HCT116 (cell line): ENCODE measurements around the gene ZNF783. TPM values are rescaled to one million over a fixed set of nuclear protein-coding genes. Genes with fewer than 3 reads are reported as not detected.

Experiments used
- ATAC-seq: fragments of 200-7000 bp; cut with Tn5 transposase; 2 replicates; pipeline ENCODE4 v1.9.1; 2020; ENCODE audit warnings: mild to moderate bottlenecking, moderate library complexity
- BruUV-seq: library from RNA; stranded (reverse); fragments of 400-500 nt; replicated peaks from 2 replicates; lab custom pipeline; 2021; lab: Mats Ljungman, UMichigan
- CTCF ChIA-PET: fragments of 300-600 bp; sonication (Branson Sonifier 250); formaldehyde crosslinking; loops from one replicate; lab custom pipeline; 2021; ENCODE audit warnings: antibody characterized with exemption; lab: Charles Lee
- POLR2A ChIA-PET: fragments of 300-600, 350-600 bp; sonication (Branson Sonifier 250); formaldehyde crosslinking; loops from one replicate; lab custom pipeline; 2021; ENCODE audit warnings: antibody characterized with exemption; lab: Charles Lee
- RAD21 ChIA-PET, 2 experiments: fragments of 300-600 bp; sonication (Branson Sonifier 250); formaldehyde crosslinking; loops; one replicate each; lab custom pipeline; 2023; ENCODE audit warnings: low total read pairs in 2 of 2; ENCODE audit not compliant: uncharacterized antibody in 2 of 2, unreplicated experiment in 2 of 2, low non-redundant PET in 1 of 2; lab: Charles Lee
- DNase-seq: peaks from one replicate; pipeline ENCODE4 v3.0.0-alpha.2; 2010; ENCODE audit warnings: low read depth, low spot score
- H2AFZ ChIP-seq: fragments of 200-600 bp; shearing (Covaris generic), sonication (generic); 2 replicates; pipeline ENCODE4 v1.6.1; 2017; ENCODE audit warnings: low read depth, mixed run types, mixed read lengths, antibody characterized with exemption, low read length; ENCODE audit not compliant: poor library complexity, severe bottlenecking
- H3K27ac ChIP-seq: 2 replicates; pipeline ENCODE4 v1.5.1; 2012; ENCODE audit warnings: low read depth, low read length
- H3K27me3 ChIP-seq: fragments of 200-600 bp; sonication (generic); 2 replicates; pipeline ENCODE4 v1.6.1; 2016; ENCODE audit warnings: mixed run types, low read length, mixed read lengths; ENCODE audit not compliant: insufficient read depth
- H3K36me3 ChIP-seq, 2 experiments: fragments of 200-500 bp in 1 of 2; fragments of 200-600 bp in 1 of 2; sonication (Bioruptor generic) in 1 of 2; sonication (generic) in 1 of 2; 2 replicates each; pipeline versions ENCODE4 v1.5.1 to v1.6.1; 2014 to 2016; ENCODE audit warnings: low read length in 2 of 2, inconsistent platforms in 1 of 2, mixed read lengths in 1 of 2, mixed run types in 1 of 2; ENCODE audit not compliant: insufficient read depth in 2 of 2, control insufficient read depth in 1 of 2
- H3K4me1 ChIP-seq, 2 experiments: fragments of 200-600 bp in 1 of 2; sonication (generic) in 1 of 2; 2 replicates each; pipeline versions ENCODE4 v1.5.1 to v1.6.1; 2012 to 2017; ENCODE audit warnings: low read length in 2 of 2, inconsistent platforms in 1 of 2, mild to moderate bottlenecking in 1 of 2, mixed read lengths in 1 of 2, mixed run types in 1 of 2, moderate library complexity in 1 of 2; ENCODE audit not compliant: insufficient read depth in 2 of 2, control insufficient read depth in 1 of 2
- H3K4me2 ChIP-seq: fragments of 200-600 bp; sonication (generic); 2 replicates; pipeline ENCODE4 v1.6.1; 2017; ENCODE audit warnings: mixed run types, low read length, mixed read lengths
- H3K4me3 ChIP-seq, 2 experiments: fragments of 200-600 bp in 1 of 2; sonication (generic) in 1 of 2; replicated peaks in 1 of 2; 2 replicates each; pipeline ENCODE4 v1.5.1; 2011 to 2016; ENCODE audit warnings: low read length in 2 of 2, control low read depth in 1 of 2, low read depth in 1 of 2, mild to moderate bottlenecking in 1 of 2, mixed read lengths in 1 of 2, mixed run types in 1 of 2
- H3K79me2 ChIP-seq: fragments of 200-600 bp; sonication (generic); 2 replicates; pipeline ENCODE4 v1.6.1; 2017; ENCODE audit warnings: mild to moderate bottlenecking, mixed run types, low read length, moderate library complexity, mixed read lengths; ENCODE audit not compliant: insufficient read depth
- H3K9ac ChIP-seq: fragments of 200-600 bp; sonication (generic); 2 replicates; pipeline ENCODE4 v1.6.1; 2016; ENCODE audit warnings: low read length, mixed read lengths
- H3K9me2 ChIP-seq: fragments of 200-600 bp; sonication (generic), shearing (Covaris generic); 2 replicates; pipeline ENCODE4 v1.6.1; 2017; ENCODE audit warnings: mixed run types, mild to moderate bottlenecking, moderate library complexity; ENCODE audit not compliant: insufficient read depth
- H3K9me3 ChIP-seq, 2 experiments: fragments of 200-500 bp in 1 of 2; fragments of 200-600 bp in 1 of 2; sonication (Bioruptor generic) in 1 of 2; sonication (generic) in 1 of 2; 2 replicates each; pipeline ENCODE4 v1.6.1; 2014 to 2017; ENCODE audit warnings: low read length in 2 of 2, mixed read lengths in 2 of 2, inconsistent platforms in 1 of 2, low read depth in 1 of 2, mild to moderate bottlenecking in 1 of 2, mixed run types in 1 of 2, moderate library complexity in 1 of 2; ENCODE audit not compliant: control insufficient read depth in 1 of 2, insufficient read depth in 1 of 2
- H4K20me1 ChIP-seq: fragments of 200-600 bp; sonication (generic), shearing (Covaris generic); 2 replicates; pipeline ENCODE4 v1.6.1; 2017; ENCODE audit warnings: mixed run types, mild to moderate bottlenecking, moderate library complexity; ENCODE audit not compliant: insufficient read depth
- CBX3 ChIP-seq: IDR thresholded peaks from 2 replicates; pipeline ENCODE4 v1.6.1; 2012; ENCODE audit warnings: low read depth
- CEBPB ChIP-seq: IDR thresholded peaks from 2 replicates; pipeline ENCODE4 v1.6.1; 2012; ENCODE audit warnings: low read depth
- EGR1 ChIP-seq: IDR thresholded peaks from 2 replicates; pipeline ENCODE4 v1.6.1; 2012; ENCODE audit warnings: low read depth
- ELF1 ChIP-seq: IDR thresholded peaks from 2 replicates; pipeline ENCODE4 v1.6.1; 2012; ENCODE audit warnings: low read depth, borderline replicate concordance
- EZH2 ChIP-seq: fragments of 200-600 bp; sonication (generic); IDR thresholded peaks from 2 replicates; pipeline ENCODE4 v1.6.1; 2017; ENCODE audit warnings: antibody characterized with exemption, mixed run types
- EZH2phosphoT487 ChIP-seq: fragments of 200-600 bp; IDR thresholded peaks from 2 replicates; pipeline ENCODE4 v1.6.1; 2018; ENCODE audit warnings: antibody characterized with exemption, borderline replicate concordance
- JUND ChIP-seq: IDR thresholded peaks from 2 replicates; pipeline ENCODE4 v1.6.1; 2012
- POLR2AphosphoS5 ChIP-seq: IDR thresholded peaks from 2 replicates; pipeline ENCODE4 v1.6.1; 2011; ENCODE audit warnings: mild to moderate bottlenecking, low read depth, low read length, moderate library complexity
- RAD21 ChIP-seq: IDR thresholded peaks from 2 replicates; pipeline ENCODE4 v1.6.1; 2012; ENCODE audit warnings: low read depth, mild to moderate bottlenecking
- REST ChIP-seq: IDR thresholded peaks from 2 replicates; pipeline ENCODE4 v1.6.1; 2012; ENCODE audit warnings: low read depth
- SIN3A ChIP-seq: IDR thresholded peaks from 2 replicates; pipeline ENCODE4 v1.6.1; 2012; ENCODE audit warnings: low read depth
- SRF ChIP-seq: IDR thresholded peaks from 2 replicates; pipeline ENCODE4 v1.6.1; 2012; ENCODE audit warnings: low read depth
- ZBTB33 ChIP-seq: IDR thresholded peaks from 2 replicates; pipeline ENCODE4 v1.6.1; 2011; ENCODE audit warnings: mild to moderate bottlenecking, low read length, moderate library complexity; ENCODE audit not compliant: insufficient replicate concordance; ENCODE audit errors: extremely low read depth
- ZNF274 ChIP-seq: fragments of 200-500 bp; sonication (Bioruptor generic); IDR thresholded peaks from 2 replicates; pipeline ENCODE4 v1.6.1; 2014; ENCODE audit warnings: mild to moderate bottlenecking, low read depth, low read length, inconsistent platforms
- intact Hi-C: fragments of 100-400 bp; cut with micrococcal nuclease; formaldehyde crosslinking; loops from 2 replicates; pipeline ENCODE4 v1.10.0; 2022
- total RNA-seq: library from RNA; stranded (reverse); gene quantifications from one replicate; pipeline ENCODE4 v1.2.1, GENCODE V29; 2021; ENCODE audit not compliant: unreplicated experiment
- TF ChIP-seq, protein P1 (sequence below): IDR thresholded peaks from 2 replicates; pipeline ENCODE4 v1.6.1; 2012
- TF ChIP-seq, protein P2 (sequence below): IDR thresholded peaks from 2 replicates; pipeline ENCODE4 v1.6.1; 2012

ZNF783 gene
- total RNA-seq, 1 experiment from 2014 or later: 12.5 TPM

GRCh38 chr7:149284343-149284742, 22.3 kb downstream of the ZNF783 start:
- POLR2A ChIA-PET: no interaction called here
- RAD21 ChIA-PET: no interaction called here
- H3K27ac ChIP-seq: no peak overlapping the region
- intact Hi-C loops: no loop called here
- no peak overlapping the region for H2AFZ ChIP-seq
- H3K4me2 ChIP-seq: peak overlapping the region; percentile 66
- TF ChIP-seq CBX3: no peak
- TF ChIP-seq SRF: no peak
- TF ChIP-seq, protein P1, sequence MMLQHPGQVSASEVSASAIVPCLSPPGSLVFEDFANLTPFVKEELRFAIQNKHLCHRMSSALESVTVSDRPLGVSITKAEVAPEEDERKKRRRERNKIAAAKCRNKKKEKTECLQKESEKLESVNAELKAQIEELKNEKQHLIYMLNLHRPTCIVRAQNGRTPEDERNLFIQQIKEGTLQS: no peak
- no peak for TF ChIP-seq EGR1
- TF ChIP-seq ELF1: no peak
- TF ChIP-seq ZNF274: no peak
- TF ChIP-seq RAD21: no peak
- TF ChIP-seq ZBTB33: no peak
- TF ChIP-seq CEBPB: no peak
- TF ChIP-seq REST: no peak
- no peak for TF ChIP-seq EZH2
- no peak for TF ChIP-seq POLR2AphosphoS5
- no peak for TF ChIP-seq EZH2phosphoT487
- TF ChIP-seq, protein P2, sequence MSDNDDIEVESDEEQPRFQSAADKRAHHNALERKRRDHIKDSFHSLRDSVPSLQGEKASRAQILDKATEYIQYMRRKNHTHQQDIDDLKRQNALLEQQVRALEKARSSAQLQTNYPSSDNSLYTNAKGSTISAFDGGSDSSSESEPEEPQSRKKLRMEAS: no peak
- no peak for TF ChIP-seq SIN3A
- no peak for TF ChIP-seq JUND
- DNase-seq (no peak), ATAC-seq (no peak)
- H3K4me1 ChIP-seq: peaks cover 2 to 14% of the 10 kb centered on the region in 2 experiments; a peak in 3 of 4 replicates
- no peaks in the 10 kb centered on the region for H3K9me3 ChIP-seq
- no peaks in the 10 kb centered on the region for H3K9me2 ChIP-seq
- H3K27me3 ChIP-seq: no peaks in the 10 kb centered on the region
- no peaks in the 10 kb centered on the region for H3K79me2 ChIP-seq
- BruUV-seq: no TSS peak
- H3K4me3 ChIP-seq: no peak overlapping the region
- 0 out of 4 replicates have a peak, but pooled peaks cover 0 to 2% of the 10 kb centered on the region in 2 experiments for H3K36me3 ChIP-seq
- no peaks in the 10 kb centered on the region for H4K20me1 ChIP-seq
- CTCF ChIA-PET: no interaction called here
- no peak overlapping the region for H3K9ac ChIP-seq
